Fibroblast of villous mesenchyme (primary cell): ENCODE data around the gene WDR45B. TPM values are rescaled to one million over a fixed set of nuclear protein-coding genes. Genes with fewer than 3 reads are reported as not detected.

ENCODE experiments used
- DNase-seq: peaks from one replicate; pipeline ENCODE4 v3.0.0-alpha.2; 2010; ENCODE audit warnings: low read depth
- H3K4me3 ChIP-seq: 2 replicates; pipeline ENCODE4 v1.5.1; 2011; ENCODE audit warnings: low read depth, mild to moderate bottlenecking, low read length
- small RNA-seq: library from RNA; depleted of rRNA; stranded (forward); fragments of <200 nt; gene quantifications from one replicate; pipeline ENCODE3, GENCODE V24; 2012
- total RNA-seq: library from RNA; depleted of rRNA; stranded (reverse); fragments of >200 nt; gene quantifications from 2 replicates; pipeline ENCODE4 v1.2.3, GENCODE V29; 2012
- TF ChIP-seq, protein P1 (sequence below): IDR thresholded peaks from 2 replicates; pipeline ENCODE4 v1.5.1; 2012; ENCODE audit warnings: low read depth, mild to moderate bottlenecking, low read length; ENCODE audit not compliant: insufficient read depth

Gene WDR45B
- total RNA-seq, 1 donor, result 70.8 TPM

DNA sequence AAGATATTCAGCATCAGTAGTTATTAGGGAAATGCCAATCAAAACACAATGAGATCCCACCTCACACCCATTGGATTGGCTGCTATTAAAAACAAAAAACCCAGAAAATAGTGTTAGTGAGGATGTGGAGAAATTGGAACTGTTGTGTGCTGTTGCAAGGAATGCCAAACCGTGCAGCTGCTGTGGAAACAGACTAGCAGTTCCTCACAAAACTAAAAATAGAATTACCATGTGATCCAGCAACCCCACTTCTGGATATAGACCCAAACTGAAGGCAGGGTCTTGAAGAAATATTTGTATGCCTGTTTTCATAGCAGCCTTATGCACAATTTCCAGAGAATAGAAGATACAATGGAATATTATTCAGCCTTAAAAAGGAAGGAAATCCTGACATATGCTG lies 82.7 kb downstream of the WDR45B start:
- TF ChIP-seq, protein P1, sequence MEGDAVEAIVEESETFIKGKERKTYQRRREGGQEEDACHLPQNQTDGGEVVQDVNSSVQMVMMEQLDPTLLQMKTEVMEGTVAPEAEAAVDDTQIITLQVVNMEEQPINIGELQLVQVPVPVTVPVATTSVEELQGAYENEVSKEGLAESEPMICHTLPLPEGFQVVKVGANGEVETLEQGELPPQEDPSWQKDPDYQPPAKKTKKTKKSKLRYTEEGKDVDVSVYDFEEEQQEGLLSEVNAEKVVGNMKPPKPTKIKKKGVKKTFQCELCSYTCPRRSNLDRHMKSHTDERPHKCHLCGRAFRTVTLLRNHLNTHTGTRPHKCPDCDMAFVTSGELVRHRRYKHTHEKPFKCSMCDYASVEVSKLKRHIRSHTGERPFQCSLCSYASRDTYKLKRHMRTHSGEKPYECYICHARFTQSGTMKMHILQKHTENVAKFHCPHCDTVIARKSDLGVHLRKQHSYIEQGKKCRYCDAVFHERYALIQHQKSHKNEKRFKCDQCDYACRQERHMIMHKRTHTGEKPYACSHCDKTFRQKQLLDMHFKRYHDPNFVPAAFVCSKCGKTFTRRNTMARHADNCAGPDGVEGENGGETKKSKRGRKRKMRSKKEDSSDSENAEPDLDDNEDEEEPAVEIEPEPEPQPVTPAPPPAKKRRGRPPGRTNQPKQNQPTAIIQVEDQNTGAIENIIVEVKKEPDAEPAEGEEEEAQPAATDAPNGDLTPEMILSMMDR, result no peak

More for the DNA sequence above, 82.7 kb downstream of the WDR45B start:
- H3K4me3 ChIP-seq, result no peak overlapping the region
- no peak for DNase-seq

Small RNA genes within 50 kb of the gene (small RNA-seq; reads per million reads assigned to genes)
- 0.28 reads per million for gene MIR4525

Other genes with a start within 250 kb of the WDR45B start
- 11.0 and 12.5 TPM in 2 replicates for gene HEXD, start 230.1 kb downstream of the WDR45B start, total RNA-seq
- gene OGFOD3, start 229.9 kb downstream of the WDR45B start, total RNA-seq, result 20.7 and 28.0 TPM in 2 replicates
- gene CYBC1, start 197.7 kb downstream of the WDR45B start, total RNA-seq, result 46.2 and 59.6 TPM in 2 replicates
- gene NARF, start 189.7 kb downstream of the WDR45B start, total RNA-seq, result 21.6 and 30.3 TPM in 2 replicates
- 34.1 and 46.6 TPM in 2 replicates for gene FOXK2, start 128.7 kb downstream of the WDR45B start, total RNA-seq
- 3.9 and 7.3 TPM in 2 replicates for gene RAB40B, start 50.3 kb upstream of the WDR45B start, total RNA-seq
- gene FN3KRP, start 68.3 kb upstream of the WDR45B start, total RNA-seq, result 11.2 and 12.2 TPM in 2 replicates
- gene FN3K, start 87.2 kb upstream of the WDR45B start, total RNA-seq, result 2.2 and 2.9 TPM in 2 replicates
- 22.5 and 29.6 TPM in 2 replicates for gene TBCD, start 103.6 kb upstream of the WDR45B start, total RNA-seq
- gene ZNF750, start 191.6 kb upstream of the WDR45B start, total RNA-seq, result not detected in 2 replicates